HG02642 (cell line): Measurements from ENCODE around the gene ZNF622.
"Not testable (repeated sequence)": the region's sequence is repeated elsewhere in the genome, so short reads cannot be mapped to it uniquely, and the experiment has no call there.

Experiments used
- ATAC-seq: cut with Tn5 transposase; IDR thresholded peaks from one replicate; pipeline ENCODE4 v1.9.1; 2021; ENCODE audit warnings: mild to moderate bottlenecking; ENCODE audit not compliant: unreplicated experiment, poor library complexity

The ZNF622 gene

DNA sequence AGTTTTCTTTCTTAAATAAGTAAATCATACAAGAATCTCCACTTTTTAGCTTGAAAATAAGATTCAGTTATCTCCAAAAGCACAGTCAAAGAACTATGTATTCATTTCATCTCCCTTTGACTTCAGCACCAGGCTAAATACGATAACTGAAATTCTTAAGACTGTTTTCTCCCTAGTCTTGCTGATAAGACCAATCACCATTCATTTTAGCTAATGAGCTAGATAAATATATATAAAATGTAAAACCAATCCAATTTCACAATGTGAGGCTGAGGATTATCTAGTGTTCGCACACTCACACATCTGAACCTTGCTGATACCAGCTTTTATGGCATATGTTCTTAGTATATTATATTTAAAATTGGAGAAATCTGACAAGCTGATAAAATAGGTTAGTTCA is 17.3 kb upstream of the ZNF622 start:
- no peak for ATAC-seq

DNA sequence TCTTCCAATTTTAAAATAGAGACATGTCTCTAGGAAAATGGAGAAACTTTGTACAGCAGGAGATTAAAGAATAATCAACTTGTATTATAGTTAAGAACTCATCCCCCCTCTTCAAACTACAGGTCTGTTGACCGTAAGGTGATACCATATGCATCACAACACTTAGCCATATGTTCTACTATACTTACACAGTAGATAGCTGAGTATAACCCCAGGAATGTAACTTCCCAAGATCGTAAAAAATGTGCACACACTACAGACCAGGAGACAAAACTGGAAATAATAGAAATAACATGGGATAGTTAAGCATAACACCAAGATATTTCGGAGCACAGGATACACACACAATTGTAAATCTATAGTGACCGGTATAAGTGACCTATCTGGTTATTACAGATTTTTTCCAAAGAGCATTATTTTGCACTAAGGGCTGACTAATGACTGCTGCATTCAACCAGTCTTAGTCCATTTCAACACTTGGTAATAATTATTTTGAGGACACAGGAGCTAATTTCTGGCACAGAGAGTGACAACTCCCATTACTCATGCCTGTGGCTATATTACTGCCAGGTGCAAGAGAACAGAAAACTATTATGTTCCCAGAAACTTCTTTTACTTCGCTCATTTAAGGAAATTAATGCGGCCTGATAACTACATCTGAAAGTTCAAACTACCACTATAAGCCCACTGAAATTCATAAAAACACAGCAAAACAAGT is 15.4 kb upstream of the ZNF622 start:
- no peak for ATAC-seq

GRCh38 chr5:16480144-16480543 is 14.5 kb upstream of the ZNF622 start:
- ATAC-seq = no peak

DNA sequence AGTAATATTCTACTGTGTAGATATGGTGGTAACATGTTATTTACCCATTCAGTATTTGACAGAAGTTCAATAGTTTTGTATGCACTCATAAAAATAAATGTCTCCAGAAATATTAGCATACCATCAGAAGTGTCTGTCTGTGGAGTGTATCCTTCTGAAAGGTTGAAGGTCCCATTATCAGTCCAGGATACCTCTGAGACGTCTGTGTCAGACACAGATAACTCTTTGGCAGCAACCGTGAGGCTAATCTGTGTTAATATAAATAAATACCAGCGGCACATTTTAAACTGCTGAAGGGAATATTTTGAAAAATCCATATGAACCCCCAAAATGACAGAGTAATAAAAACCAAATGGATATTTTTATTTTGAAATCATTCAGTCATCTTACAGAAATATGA is 11.9 kb upstream of the ZNF622 start:
- ATAC-seq = no peak

- ATAC-seq = not testable (repeated sequence)
Observed at GRCh38 chr5:16476417-16476816, 10.8 kb upstream of the ZNF622 start.

DNA sequence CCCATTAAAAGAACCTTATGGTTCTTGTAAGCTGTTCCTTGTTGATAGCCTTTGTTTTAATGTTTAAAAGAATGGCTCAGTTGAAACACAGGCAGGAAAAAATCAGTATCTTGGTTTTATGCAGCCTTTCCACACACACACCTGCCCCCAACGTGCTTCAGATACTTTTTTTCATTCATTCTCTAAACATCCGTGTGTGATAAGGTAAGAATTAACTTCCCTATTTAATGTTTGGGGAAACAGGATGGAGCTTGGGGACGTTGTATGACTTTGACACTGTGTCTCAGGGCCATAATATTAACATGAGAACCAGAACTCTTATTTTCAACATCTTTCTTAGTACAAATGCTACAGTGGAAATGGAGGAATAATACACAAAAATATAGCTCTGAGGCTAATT is 5.8 kb upstream of the ZNF622 start:
- ATAC-seq = no peak

DNA sequence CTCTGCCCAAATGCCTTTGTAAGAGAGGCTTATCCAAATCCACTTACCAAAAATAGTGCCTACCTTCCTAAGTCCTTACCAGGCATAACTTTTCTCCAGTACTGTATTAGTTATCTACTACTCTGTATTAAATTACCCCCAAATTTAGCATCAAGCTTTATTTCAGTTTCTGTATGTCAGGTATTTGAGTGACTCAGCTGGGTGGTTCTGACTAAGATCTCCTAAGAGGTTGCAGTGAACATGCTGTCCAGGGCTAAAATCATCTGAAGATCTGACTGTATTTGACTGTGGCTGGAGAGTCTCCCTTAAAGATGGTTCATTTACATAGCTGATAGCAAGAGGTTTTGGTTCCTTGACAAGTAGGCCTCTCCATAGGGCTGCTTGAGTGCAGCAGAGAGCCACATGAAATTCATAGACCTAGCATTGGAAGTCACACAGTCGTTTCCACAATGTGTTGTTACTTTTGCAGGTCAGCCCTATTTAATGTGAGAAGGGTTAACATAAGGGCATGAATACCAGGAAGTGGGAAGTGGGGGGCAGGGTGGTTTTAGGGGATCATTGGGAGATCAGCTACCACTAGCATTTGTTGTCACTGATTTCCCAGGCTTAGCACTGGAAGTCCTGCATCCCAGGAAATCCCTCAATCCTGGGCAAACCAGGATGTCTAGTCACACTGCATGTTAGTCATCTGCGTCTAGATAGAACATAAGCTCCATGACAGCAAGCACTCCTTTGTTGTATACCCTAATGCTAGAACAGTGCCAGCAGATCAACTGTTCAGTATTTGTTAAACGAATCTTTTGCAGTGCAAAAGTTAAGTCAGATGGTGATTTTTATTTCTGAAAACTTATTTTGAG is 2.0 kb upstream of the ZNF622 start:
- ATAC-seq = peak; percentile 77

DNA sequence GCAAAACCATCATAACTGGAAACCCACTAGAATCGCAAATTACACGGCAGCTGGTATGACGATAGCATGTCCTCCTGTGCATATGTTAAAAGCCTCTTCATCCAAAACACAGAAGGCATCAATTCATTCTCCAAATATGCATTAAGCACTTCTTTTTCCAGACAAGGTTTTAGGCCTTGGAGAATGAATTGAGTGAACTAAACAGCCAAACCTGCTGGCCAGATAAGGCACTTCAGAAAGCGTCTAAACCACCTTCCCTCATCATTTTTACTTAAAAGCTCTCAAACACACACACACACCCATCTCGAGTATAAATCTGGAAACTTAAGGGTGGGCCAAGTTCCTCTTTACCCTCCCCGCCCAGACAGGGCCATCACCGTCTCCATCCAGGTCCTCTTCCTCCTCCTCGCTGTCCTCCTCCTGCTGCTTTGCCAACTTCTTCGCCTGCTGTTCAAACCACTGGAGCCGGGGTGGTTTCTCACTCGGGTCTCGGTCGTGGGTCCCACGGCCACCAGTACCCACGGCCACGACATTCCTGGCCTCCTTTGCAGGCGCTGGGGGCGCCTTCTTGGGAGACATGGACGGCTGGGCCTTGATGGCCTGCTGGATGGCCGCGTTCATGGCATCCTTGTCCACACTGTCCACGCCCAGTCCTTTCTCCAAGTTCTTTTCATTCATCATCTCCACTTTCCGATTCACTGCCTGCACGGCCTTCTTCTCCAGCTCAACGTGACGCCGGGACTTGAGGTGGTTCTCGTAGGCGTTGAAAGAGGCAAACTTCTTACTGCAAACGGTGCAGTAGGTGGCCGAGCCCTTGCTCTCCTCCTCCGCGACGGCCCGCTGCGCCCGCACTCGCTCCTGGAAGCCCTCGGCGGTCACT is 696 bp downstream of the ZNF622 start:
- ATAC-seq = no peak

GRCh38 chr5:16464231-16464630 is 1.4 kb downstream of the ZNF622 start:
- ATAC-seq = no peak

- no peak for ATAC-seq
Observed at GRCh38 chr5:16461782-16462181, 3.8 kb downstream of the ZNF622 start.

GRCh38 chr5:16461026-16461425 is 4.6 kb downstream of the ZNF622 start:
- ATAC-seq = no peak

- ATAC-seq = no peak
Observed at GRCh38 chr5:16459451-16459850, 6.1 kb downstream of the ZNF622 start.

DNA sequence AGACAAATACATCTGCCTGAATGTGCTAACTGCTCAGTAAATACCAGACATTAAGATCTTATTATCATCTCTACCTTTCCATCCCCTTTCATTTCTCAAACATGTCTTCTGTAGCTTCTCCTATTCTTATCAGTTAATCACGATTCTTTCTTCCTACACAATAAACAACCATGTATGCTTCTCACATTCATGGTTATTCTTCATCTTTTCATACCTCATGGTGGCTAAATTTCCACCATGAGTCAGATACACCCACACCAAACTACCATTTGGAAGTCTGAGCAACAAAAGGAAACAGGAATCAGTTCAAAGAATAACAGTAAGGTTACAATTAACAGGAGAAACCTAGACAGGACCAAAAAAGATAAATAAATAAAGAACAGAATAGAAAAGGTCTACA is 7.7 kb downstream of the ZNF622 start:
- ATAC-seq = no peak

- no peak for ATAC-seq
Observed at GRCh38 chr5:16457451-16457850, 8.1 kb downstream of the ZNF622 start.

- peak; percentile 74 for ATAC-seq
Observed at GRCh38 chr5:16456103-16456832, 9.3 kb downstream of the ZNF622 start.

- ATAC-seq = peak; percentile 12
Observed at GRCh38 chr5:16455668-16456067, 9.9 kb downstream of the ZNF622 start.

DNA sequence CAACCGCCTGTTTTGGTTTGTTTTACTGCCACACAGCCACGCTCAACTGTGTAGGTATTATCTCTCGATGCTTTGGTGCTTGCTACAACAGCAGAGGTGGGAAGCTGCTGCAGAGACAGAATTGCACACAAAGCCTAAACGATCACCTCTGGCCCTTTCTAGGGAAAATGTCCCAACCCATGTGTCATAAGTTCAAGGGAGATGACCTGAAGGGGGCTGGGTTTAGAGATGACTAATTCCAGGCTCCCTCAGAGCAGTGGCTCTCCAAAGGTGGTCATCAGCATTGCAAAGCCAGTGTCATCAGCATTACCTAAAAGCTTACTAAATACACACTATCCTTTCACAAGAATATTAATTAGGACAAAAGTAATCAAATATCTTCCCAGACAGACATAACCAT is 10.9 kb downstream of the ZNF622 start:
- ATAC-seq = no peak

DNA sequence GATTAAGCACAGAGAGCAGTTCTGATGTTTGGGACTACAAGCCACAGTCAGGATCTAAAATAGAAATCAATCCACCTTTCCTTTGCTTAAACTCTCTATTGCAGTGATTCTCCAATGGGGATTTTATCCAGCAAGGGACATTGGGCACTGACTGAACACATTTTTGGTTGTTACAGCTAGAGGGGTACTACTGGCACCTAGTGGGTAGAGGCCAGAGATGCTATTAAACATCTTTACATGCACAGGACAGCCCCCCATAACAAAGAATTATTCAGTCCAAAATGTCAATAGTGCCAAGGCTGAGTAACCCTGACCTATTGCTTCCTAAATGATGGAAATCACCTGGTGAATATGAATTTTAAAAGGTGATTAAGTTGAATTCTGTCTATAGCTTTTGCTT is 12.0 kb downstream of the ZNF622 start:
- no peak for ATAC-seq

GRCh38 chr5:16450163-16450562 is 15.4 kb downstream of the ZNF622 start:
- peak; percentile 67 for ATAC-seq

DNA sequence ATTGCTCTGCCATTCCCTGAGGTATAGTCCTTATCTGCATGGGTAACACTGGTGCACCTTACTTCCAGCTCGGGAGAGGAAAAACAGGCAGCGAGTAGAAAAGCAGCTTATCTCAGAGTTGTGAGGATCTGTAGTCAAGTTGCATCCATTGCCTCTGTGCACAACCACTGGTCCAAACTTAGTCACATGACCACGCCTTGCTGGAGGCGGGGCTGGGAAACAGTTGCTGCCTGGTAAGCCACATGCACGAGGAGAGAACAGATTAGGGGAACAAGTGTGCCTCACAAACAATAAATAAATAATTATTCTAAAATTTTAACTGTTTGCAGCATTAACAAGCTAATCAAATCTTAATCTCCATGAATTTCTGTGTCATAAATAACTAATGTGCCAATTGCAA is 18.6 kb downstream of the ZNF622 start:
- ATAC-seq = no peak
